ENCODE results near the gene RNF187. TPM values are rescaled to one million over a fixed set of nuclear protein-coding genes. Genes with fewer than 3 reads are reported as not detected.

The RNF187 gene
- total RNA-seq, 1 experiment from 2014 or later: 143 TPM

DNA sequence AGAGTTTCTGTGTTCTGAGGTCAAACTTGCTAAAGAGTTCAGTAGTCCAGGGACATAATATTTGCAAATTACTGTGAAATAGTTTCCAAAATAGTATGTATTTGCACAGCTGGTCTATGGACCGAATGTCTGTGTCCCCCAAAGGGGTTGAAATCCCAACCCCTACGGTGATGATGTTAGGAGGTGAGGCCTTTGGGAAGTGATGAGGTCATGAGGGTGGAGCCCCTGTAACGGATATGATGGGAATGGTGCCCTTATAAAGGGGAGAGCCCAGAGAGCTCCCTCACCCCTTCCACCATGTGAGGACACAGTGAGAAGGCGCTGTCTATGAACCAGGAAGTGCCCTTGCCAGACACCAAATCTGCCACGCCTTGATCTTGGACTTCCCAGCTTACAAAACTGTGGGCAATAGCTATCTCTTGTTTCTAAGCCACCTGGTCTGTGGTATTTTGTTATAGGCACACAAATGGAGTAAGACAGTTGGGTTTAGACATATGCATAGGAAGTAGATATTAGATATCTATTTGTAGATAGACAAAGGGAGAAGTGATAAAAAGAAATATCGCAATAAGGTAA, 21.7 kb downstream of the RNF187 start:
- H3K9me3 ChIP-seq (ENCODE audit: control insufficient read depth, insufficient read depth, low read depth, low read length): peaks cover 4% of the 10 kb centered on the region; the same call in 1 of the 2 replicates
- H3K4me3 ChIP-seq (ENCODE audit: low read depth in 2 of 2, low read length in 2 of 2): no peak overlapping the region
- H3K27ac ChIP-seq (ENCODE audit: low read length): no peak overlapping the region
- DNase-seq (ENCODE audit: low read depth, low spot score) (no peak), ATAC-seq (no peak)
- BruUV-seq (replicated peaks): no TSS peak
- ChIA-PET POLR2A (no interaction called here), CTCF (no interaction called here)
- no peaks in the 10 kb centered on the region for H3K4me1 ChIP-seq (ENCODE audit: control insufficient read depth, insufficient read depth, low read length)
- intact Hi-C loops (cut with micrococcal nuclease; ENCODE audit: unreplicated experiment): no loop called here
- no peak for TF ChIP-seq TCF7L2 (IDR thresholded peaks at IDR 0.05; ENCODE audit: low read depth, low read length)
- no peak for TF ChIP-seq POLR2AphosphoS5 (IDR thresholded peaks at IDR 0.05; ENCODE audit: low read depth, low read length)
- no peak for TF ChIP-seq CTCF (IDR thresholded peaks at IDR 0.05)
- no peak for TF ChIP-seq SIN3A (IDR thresholded peaks at IDR 0.05; ENCODE audit: borderline replicate concordance, insufficient read depth, low read depth, low read length)
- TF ChIP-seq REST (IDR thresholded peaks at IDR 0.05; ENCODE audit: insufficient read depth in 1 of 2, low read depth in 2 of 2, low read length in 1 of 2): no peak
- in situ Hi-C loops (cut with HindIII; ENCODE audit: low pct_unique_long_range_greater_than_20kb, low sequenced_read_pairs): no loop called here
- H3K36me3 ChIP-seq (ENCODE audit: control insufficient read depth, insufficient read depth, low read length): no peaks in the 10 kb centered on the region
- H3K27me3 ChIP-seq (ENCODE audit: control insufficient read depth, insufficient read depth, low read length): peaks cover 4% of the 10 kb centered on the region

- Histone ChIP-seq H3K36me3 (ENCODE audit: control insufficient read depth, insufficient read depth, low read length) (no peaks in the 10 kb centered on the region), H3K27ac (ENCODE audit: low read length) (no peak overlapping the region), H3K27me3 (ENCODE audit: control insufficient read depth, insufficient read depth, low read length) (peaks cover 4% of the 10 kb centered on the region), H3K4me1 (ENCODE audit: control insufficient read depth, insufficient read depth, low read length) (no peaks in the 10 kb centered on the region), H3K4me3 (ENCODE audit: low read depth in 2 of 2, low read length in 2 of 2) (no peak overlapping the region), H3K9me3 (ENCODE audit: control insufficient read depth, insufficient read depth, low read depth, low read length) (peaks cover 4% of the 10 kb centered on the region; the same call in 1 of the 2 replicates)
- ChIA-PET POLR2A (no interaction called here), CTCF (no interaction called here)
- no peak; the same call in 1 of the 2 replicates for ATAC-seq
- intact Hi-C loops (cut with micrococcal nuclease; ENCODE audit: unreplicated experiment) (no loop called here), in situ Hi-C loops (cut with HindIII; ENCODE audit: low pct_unique_long_range_greater_than_20kb, low sequenced_read_pairs) (no loop called here)
- BruUV-seq (replicated peaks): no TSS peak
- no peak for DNase-seq (ENCODE audit: low read depth, low spot score)
- TF ChIP-seq TCF7L2 (IDR thresholded peaks at IDR 0.05; ENCODE audit: low read depth, low read length) (no peak), CTCF (IDR thresholded peaks at IDR 0.05) (no peak), REST (IDR thresholded peaks at IDR 0.05; ENCODE audit: insufficient read depth in 1 of 2, low read depth in 2 of 2, low read length in 1 of 2) (no peak), POLR2AphosphoS5 (IDR thresholded peaks at IDR 0.05; ENCODE audit: low read depth, low read length) (no peak), SIN3A (IDR thresholded peaks at IDR 0.05; ENCODE audit: borderline replicate concordance, insufficient read depth, low read depth, low read length) (no peak)
Measured at GRCh38 chr1:228510101-228510802, 23.1 kb downstream of the RNF187 start.

Data from Panc1 (cell line).